HEK293 (cell line): ENCODE measurements around the gene QSOX1.

Experiments used
- PRDM10 ChIP-seq: fragments of 450-650 bp; formaldehyde crosslinking; IDR thresholded peaks from 2 replicates; pipeline ENCODE4 v1.5.1; 2016; ENCODE audit warnings: missing biosample characterization, missing genetic modification characterization
- REPIN1 ChIP-seq: fragments of 450-650 bp; formaldehyde crosslinking; IDR thresholded peaks from 2 replicates; pipeline ENCODE4 v1.5.1; 2017; ENCODE audit warnings: missing biosample characterization, missing genetic modification characterization, low read depth
- TCF7L2 ChIP-seq: IDR thresholded peaks from 2 replicates; pipeline ENCODE4 v1.6.1; 2011; ENCODE audit warnings: low read depth, mild to moderate bottlenecking, inconsistent platforms, low read length, moderate library complexity, borderline replicate concordance
- ZNF133 ChIP-seq: fragments of 450-650 bp; formaldehyde crosslinking; IDR thresholded peaks from 2 replicates; pipeline ENCODE4 v1.5.1; 2016; ENCODE audit warnings: missing biosample characterization, missing genetic modification characterization

- no peak for TF ChIP-seq ZNF133
- no peak for TF ChIP-seq TCF7L2
- no peak for TF ChIP-seq REPIN1 (tag by site-specific recombination)
- TF ChIP-seq PRDM10 (tag by site-specific recombination), result no peak
Measured at GRCh38 chr1:180116964-180117763, 37.5 kb upstream of the QSOX1 start.
